ENCODE measurements around the gene FBXL7.
"Not testable (repeated sequence)": the region's sequence is repeated elsewhere in the genome, so short reads cannot be mapped to it uniquely, and the experiment has no call there.

Gene FBXL7

DNA sequence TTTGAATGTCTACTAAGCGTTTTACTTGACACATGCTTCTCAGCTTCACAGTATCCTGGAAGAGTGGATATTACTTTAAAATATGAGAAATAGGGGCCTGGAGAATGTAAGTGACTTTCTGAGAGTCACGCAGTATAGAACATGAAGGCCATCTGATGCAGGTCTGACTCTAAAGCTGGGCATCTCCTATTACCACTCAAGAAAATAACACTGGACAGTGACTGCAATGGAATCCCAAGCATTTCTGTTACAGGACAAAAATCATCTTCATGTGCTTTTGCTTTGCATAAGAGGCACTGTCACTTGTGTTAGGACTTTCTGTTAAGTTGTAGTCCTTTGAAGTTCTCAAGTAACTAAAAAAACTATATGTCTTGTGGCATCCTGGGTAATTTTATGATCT lies 335.5 kb downstream of the FBXL7 start:
- Mint-ChIP-seq H3K4me1 (no peaks in the 10 kb centered on the region), H3K4me3 (no peak overlapping the region), H3K27ac (no peak overlapping the region), H3K36me3 (no peaks in the 10 kb centered on the region), H3K9me3 (peaks cover 7% of the 10 kb centered on the region)
- no peak for ATAC-seq
- no peak for DNase-seq (ENCODE audit: low spot score in 2 of 2)

DNA sequence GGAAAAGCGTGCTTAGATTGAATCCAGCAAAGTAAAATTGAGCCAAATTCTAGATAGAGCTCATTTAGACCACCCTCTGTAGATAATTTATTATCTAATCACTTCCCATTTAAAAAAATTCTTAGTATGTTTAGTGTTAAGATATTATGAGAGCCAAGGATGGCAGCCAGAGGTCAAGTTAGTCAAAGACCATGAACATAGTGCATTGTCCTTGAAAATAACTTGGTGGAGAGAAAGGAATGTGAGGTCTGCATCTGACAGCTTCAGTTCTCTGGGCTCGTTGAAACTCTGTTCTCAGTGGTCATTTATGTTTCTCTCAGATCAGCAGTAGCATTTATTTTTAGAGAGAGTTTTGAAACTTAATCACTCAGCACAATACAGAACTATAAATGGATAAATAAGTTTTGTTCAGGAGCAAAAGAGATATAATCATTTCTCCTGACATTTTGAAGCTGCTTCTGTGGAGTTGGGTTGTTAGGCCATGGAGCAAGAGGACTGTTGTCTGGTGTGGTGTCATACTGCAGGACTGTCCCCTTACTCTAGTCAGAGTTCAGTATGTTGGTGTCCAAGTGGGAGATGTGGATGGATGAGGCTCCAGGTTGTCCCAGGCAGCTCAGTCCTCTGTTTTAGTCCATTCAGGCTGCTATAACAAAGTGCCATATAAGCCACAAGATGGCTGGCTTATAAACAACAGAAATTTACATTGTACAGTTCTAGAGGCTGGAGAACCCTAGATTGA lies 337.7 kb downstream of the FBXL7 start:
- Mint-ChIP-seq H3K9me3 (peaks cover 9% of the 10 kb centered on the region), H3K4me3 (no peak overlapping the region), H3K27ac (no peak overlapping the region), H3K36me3 (no peaks in the 10 kb centered on the region), H3K4me1 (no peaks in the 10 kb centered on the region)
- ATAC-seq (no peak), DNase-seq (ENCODE audit: low spot score in 2 of 2) (no peak)

GRCh38 chr5:15844253-15844652 lies 344.3 kb downstream of the FBXL7 start:
- no peak overlapping the region for H3K4me3 Mint-ChIP-seq
- H3K27ac Mint-ChIP-seq = no peak overlapping the region
- no peaks in the 10 kb centered on the region for H3K4me1 Mint-ChIP-seq
- DNase-seq (ENCODE audit: low spot score in 2 of 2) (no peak), ATAC-seq (no peak)
- H3K36me3 Mint-ChIP-seq = no peaks in the 10 kb centered on the region
- H3K9me3 Mint-ChIP-seq = peaks cover 10% of the 10 kb centered on the region

DNA sequence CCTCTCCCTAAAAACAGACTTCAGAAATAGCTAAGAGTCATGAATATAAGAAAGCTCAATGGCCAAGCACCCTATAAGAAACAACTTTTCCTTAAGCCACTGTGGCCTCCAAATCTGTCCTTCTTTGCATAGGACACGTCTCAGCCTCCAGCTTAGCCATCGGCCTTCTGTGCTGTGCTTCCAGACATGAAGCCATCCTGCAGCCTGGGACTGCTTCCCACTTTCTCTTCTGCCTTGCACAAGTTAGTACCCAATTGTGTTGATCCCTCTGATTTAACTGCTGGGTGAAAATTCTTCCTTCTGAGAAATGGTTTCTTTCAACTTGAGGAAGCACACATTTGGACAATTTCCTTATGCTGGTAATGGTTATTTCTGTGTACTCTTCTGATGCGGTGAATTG lies 344.9 kb downstream of the FBXL7 start:
- Mint-ChIP-seq H3K4me1 (no peaks in the 10 kb centered on the region), H3K4me3 (no peak overlapping the region), H3K9me3 (peaks cover 7% of the 10 kb centered on the region), H3K27ac (no peak overlapping the region), H3K36me3 (no peaks in the 10 kb centered on the region)
- ATAC-seq = no peak
- DNase-seq (ENCODE audit: low spot score in 2 of 2) = no peak

DNA sequence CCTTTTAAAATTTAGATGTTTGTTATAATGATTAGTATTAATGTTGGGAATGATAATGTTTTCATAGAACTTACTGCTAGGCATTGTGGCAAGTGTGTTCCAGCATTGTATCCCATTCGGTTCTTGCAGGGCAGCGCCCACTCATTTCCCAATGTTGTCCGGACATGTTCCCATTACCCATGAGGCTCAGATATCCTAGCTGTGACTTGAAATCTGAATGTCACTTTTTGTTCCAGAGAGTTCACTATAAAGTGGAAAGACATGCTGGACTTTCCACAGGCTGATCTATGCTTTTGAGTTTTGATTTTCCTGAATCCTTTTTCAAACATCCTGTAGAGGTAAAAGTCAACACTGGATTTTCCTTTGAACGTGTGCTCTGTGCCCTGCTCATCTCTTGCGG lies 350.6 kb downstream of the FBXL7 start:
- no peaks in the 10 kb centered on the region for H3K36me3 Mint-ChIP-seq
- DNase-seq (ENCODE audit: low spot score in 2 of 2) = no peak
- H3K27ac Mint-ChIP-seq = no peak overlapping the region
- ATAC-seq = no peak
- peaks cover 9% of the 10 kb centered on the region for H3K9me3 Mint-ChIP-seq
- H3K4me3 Mint-ChIP-seq = no peak overlapping the region
- no peaks in the 10 kb centered on the region for H3K4me1 Mint-ChIP-seq

GRCh38 chr5:15850939-15851341 lies 351.0 kb downstream of the FBXL7 start:
- DNase-seq (ENCODE audit: low spot score in 2 of 2) (no peak), ATAC-seq (no peak)
- peaks cover 11% of the 10 kb centered on the region for H3K9me3 Mint-ChIP-seq
- H3K4me1 Mint-ChIP-seq = no peaks in the 10 kb centered on the region
- no peak overlapping the region for H3K27ac Mint-ChIP-seq
- H3K4me3 Mint-ChIP-seq = no peak overlapping the region
- H3K36me3 Mint-ChIP-seq = no peaks in the 10 kb centered on the region

DNA sequence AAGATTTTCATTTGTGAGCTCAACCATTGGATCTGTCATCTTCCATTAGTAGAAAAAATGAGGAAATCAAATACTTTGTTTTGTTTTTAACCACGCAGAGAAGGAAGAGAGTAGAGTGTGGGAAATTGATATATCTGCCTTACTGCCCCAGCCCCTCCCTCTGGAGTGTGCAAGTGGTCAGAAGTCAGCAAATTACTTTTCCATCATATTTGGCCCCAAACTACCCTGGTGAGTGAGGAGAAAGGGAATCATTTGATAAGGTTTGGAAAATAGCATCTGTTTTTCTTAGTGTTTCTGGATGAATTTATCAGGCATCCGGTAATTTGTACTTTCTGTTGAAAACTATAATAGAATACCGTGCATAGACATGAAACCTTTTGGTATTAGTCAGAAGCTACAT lies 352.2 kb downstream of the FBXL7 start:
- Mint-ChIP-seq H3K36me3 (no peaks in the 10 kb centered on the region), H3K4me3 (no peak overlapping the region), H3K27ac (no peak overlapping the region), H3K4me1 (no peaks in the 10 kb centered on the region), H3K9me3 (peaks cover 14% of the 10 kb centered on the region)
- DNase-seq (ENCODE audit: low spot score in 2 of 2) (no peak), ATAC-seq (no peak)

DNA sequence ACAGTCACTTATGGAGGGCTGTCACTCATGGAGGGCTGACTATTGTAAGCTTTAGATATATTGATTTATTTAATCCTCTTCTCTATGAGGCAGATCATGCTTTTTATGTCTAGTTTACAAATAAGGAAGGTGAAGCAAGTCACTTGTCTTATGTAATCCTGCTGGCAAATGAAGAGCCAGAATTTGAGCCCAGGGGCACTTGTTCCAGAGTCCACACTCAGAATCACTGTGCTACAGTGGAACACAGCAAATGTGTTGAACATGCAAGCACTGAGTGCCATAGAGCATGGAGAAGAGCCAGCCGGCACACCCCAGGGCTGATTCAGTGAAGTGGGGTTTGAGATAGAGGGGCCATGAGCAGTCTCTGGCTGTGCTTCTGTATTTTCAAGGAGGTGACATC lies 353.0 kb downstream of the FBXL7 start:
- no peak for DNase-seq (ENCODE audit: low spot score in 2 of 2)
- no peak for ATAC-seq
- no peaks in the 10 kb centered on the region for H3K4me1 Mint-ChIP-seq
- H3K4me3 Mint-ChIP-seq = no peak overlapping the region
- no peaks in the 10 kb centered on the region for H3K36me3 Mint-ChIP-seq
- peaks cover 14% of the 10 kb centered on the region for H3K9me3 Mint-ChIP-seq
- H3K27ac Mint-ChIP-seq = no peak overlapping the region

- no peak overlapping the region for H3K27ac Mint-ChIP-seq
- no peaks in the 10 kb centered on the region for H3K36me3 Mint-ChIP-seq
Observed at GRCh38 chr5:15858326-15858725, 358.3 kb downstream of the FBXL7 start.

DNA sequence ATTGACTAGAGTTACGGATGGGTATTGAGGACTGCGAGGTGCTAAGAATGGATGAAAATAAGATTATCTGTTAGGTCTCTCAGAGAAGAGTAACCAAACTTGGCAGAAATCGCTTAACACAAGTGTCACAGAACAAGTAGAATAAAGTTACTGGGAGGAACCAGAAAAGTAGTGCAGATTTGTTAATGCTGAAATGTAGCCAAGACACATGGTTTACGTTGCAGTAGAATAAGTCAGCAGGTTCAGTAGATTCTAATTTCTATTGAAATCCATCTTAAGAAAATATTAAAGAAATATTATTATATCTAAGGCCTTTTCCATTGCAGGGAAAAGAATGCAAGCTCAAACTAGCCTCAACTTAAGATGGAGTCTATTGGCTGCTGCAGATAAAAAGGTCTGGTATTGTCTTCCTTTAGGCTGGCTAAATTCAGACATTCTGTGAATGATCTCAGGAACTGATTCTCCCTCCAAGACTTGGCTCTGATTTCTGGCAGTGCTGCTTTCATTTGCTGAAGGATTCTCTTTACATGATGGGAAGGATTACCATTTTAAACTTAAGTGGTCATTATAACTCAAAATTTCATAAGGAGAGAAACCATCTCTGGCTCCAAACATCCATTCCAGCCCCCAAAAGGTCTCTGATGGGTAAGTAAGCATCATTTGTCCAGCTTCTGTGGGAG lies 364.7 kb downstream of the FBXL7 start:
- H3K27ac Mint-ChIP-seq = no peak overlapping the region

More at GRCh38 chr5:15858326-15858725, 358.3 kb downstream of the FBXL7 start:
- ATAC-seq (no peak), DNase-seq (ENCODE audit: low spot score in 2 of 2) (no peak)
- Mint-ChIP-seq H3K4me1 (no peaks in the 10 kb centered on the region), H3K9me3 (peaks cover 13% of the 10 kb centered on the region), H3K4me3 (no peak overlapping the region)

GRCh38 chr5:15872259-15872658 lies 372.3 kb downstream of the FBXL7 start:
- not testable (repeated sequence) for H3K27ac Mint-ChIP-seq; H3K4me3 Mint-ChIP-seq; DNase-seq (ENCODE audit: low spot score in 2 of 2); ATAC-seq; H3K4me1 Mint-ChIP-seq; H3K36me3 Mint-ChIP-seq
- H3K9me3 Mint-ChIP-seq = peaks cover 26% of the 10 kb centered on the region

More for the DNA sequence above, 364.7 kb downstream of the FBXL7 start:
- ATAC-seq = no peak
- peaks cover 22% of the 10 kb centered on the region for H3K9me3 Mint-ChIP-seq
- H3K4me1 Mint-ChIP-seq = no peaks in the 10 kb centered on the region
- no peak overlapping the region for H3K4me3 Mint-ChIP-seq
- no peaks in the 10 kb centered on the region for H3K36me3 Mint-ChIP-seq
- no peak for DNase-seq (ENCODE audit: low spot score in 2 of 2)

GRCh38 chr5:15877914-15878313 lies 377.9 kb downstream of the FBXL7 start:
- no peak for ATAC-seq

GRCh38 chr5:15880201-15880600 lies 380.2 kb downstream of the FBXL7 start:
- Mint-ChIP-seq H3K4me3 (no peak overlapping the region), H3K27ac (no peak overlapping the region), H3K36me3 (no peaks in the 10 kb centered on the region), H3K4me1 (no peaks in the 10 kb centered on the region), H3K9me3 (peaks cover 2% of the 10 kb centered on the region)
- ATAC-seq = no peak
- no peak for DNase-seq (ENCODE audit: low spot score in 2 of 2)

More at GRCh38 chr5:15877914-15878313, 377.9 kb downstream of the FBXL7 start:
- H3K36me3 Mint-ChIP-seq = no peaks in the 10 kb centered on the region
- H3K27ac Mint-ChIP-seq = no peak overlapping the region
- DNase-seq (ENCODE audit: low spot score in 2 of 2) = no peak
- peaks cover 7% of the 10 kb centered on the region for H3K9me3 Mint-ChIP-seq
- H3K4me3 Mint-ChIP-seq = no peak overlapping the region
- H3K4me1 Mint-ChIP-seq = no peaks in the 10 kb centered on the region

DNA sequence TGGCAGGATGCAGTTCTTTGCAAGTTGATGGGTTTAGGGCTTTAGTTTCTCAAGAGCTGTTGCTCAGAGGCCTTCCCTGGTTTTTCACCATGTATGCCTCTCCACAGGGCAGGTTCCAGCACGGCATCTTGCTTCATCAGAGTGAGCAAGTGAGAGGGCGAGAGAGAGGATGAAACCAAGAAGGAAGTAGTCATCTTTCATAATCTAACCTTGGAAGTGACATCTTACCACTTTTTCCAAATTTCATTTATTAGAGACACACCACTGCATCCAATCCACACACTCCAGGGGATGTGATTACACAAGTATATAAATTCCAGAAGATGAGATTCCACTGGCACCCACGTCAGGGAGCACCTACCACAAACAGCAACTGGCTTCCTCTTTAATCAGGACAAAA lies 385.2 kb downstream of the FBXL7 start:
- Mint-ChIP-seq H3K27ac (no peak overlapping the region), H3K4me3 (no peak overlapping the region), H3K9me3 (peaks cover 2% of the 10 kb centered on the region), H3K36me3 (no peaks in the 10 kb centered on the region), H3K4me1 (no peaks in the 10 kb centered on the region)
- ATAC-seq (no peak), DNase-seq (ENCODE audit: low spot score in 2 of 2) (no peak)

- no peak overlapping the region for H3K4me3 Mint-ChIP-seq
- peaks cover 4% of the 10 kb centered on the region for H3K9me3 Mint-ChIP-seq
- DNase-seq (ENCODE audit: low spot score in 2 of 2) (no peak), ATAC-seq (no peak)
- no peaks in the 10 kb centered on the region for H3K36me3 Mint-ChIP-seq
- no peak overlapping the region for H3K27ac Mint-ChIP-seq
- no peaks in the 10 kb centered on the region for H3K4me1 Mint-ChIP-seq
Observed at GRCh38 chr5:15886156-15886555, 386.2 kb downstream of the FBXL7 start.

DNA sequence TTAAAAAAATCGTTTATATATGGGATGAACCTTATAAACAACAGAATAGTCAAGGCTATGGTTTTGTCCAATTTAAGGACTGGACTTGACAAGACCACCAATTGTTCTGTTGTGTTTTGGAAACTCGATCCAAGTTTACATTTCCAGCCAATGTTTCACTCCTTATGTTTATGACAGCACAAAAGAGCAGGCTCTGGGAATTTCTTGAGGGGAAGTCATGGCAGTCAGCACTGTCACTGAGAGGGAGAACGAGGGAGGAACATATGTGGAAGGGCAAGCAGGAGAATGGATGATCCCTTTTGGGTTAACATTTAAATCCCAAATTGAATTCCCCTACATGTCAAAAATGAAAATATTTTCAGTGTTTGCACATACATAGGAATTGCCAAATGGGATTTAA lies 387.1 kb downstream of the FBXL7 start:
- H3K36me3 Mint-ChIP-seq = no peaks in the 10 kb centered on the region
- ATAC-seq (no peak), DNase-seq (ENCODE audit: low spot score in 2 of 2) (no peak)
- H3K4me3 Mint-ChIP-seq = no peak overlapping the region
- no peak overlapping the region for H3K27ac Mint-ChIP-seq
- H3K4me1 Mint-ChIP-seq = no peaks in the 10 kb centered on the region
- H3K9me3 Mint-ChIP-seq = peaks cover 8% of the 10 kb centered on the region

Measured in stimulated activated effector memory CD8-positive, alpha-beta T cell treated with anti-CD3 and anti-CD28 coated beads, Interleukin-12 subunit alpha, Interleukin-12 subunit beta, amount 100 ng/mL, for 72 hours (primary cell).